Heart left ventricle (tissue), 16 donors: ENCODE measurements around the gene BCL2L13. TPM values are rescaled to one million over a fixed set of nuclear protein-coding genes. Genes with fewer than 3 reads are reported as not detected.

Experiments used
- ATAC-seq, 4 donors: fragments of 200-7000 bp; cut with Tn5 transposase; one replicate each; pipeline ENCODE4 v1.9.1; 2020 to 2022; ENCODE audit warnings: moderate library complexity in 4 of 4, mild to moderate bottlenecking in 3 of 4, moderate number of reproducible peaks in 1 of 4
- DNase-seq, 5 donors: peaks; one replicate each; pipeline ENCODE4 v3.0.0-alpha.2; 2020
- H3K27ac ChIP-seq, 12 donors: fragments of 200-600 bp; sonication (generic) in 4 of 12; one replicate each; pipeline versions ENCODE4 v1.5.0 to v1.8.0; 2016 to 2022; ENCODE audit warnings: mild to moderate bottlenecking in 2 of 12
- H3K27me3 ChIP-seq, 9 donors: fragments of 200-600 bp; sonication (generic) in 2 of 9; one replicate each; pipeline versions ENCODE4 v1.5.1 to v1.8.0; 2016 to 2022; ENCODE audit warnings: mild to moderate bottlenecking in 3 of 9
- H3K36me3 ChIP-seq, 9 donors: fragments of 200-600 bp; sonication (generic) in 2 of 9; one replicate each; pipeline versions ENCODE4 v1.5.0 to v1.8.0; 2018 to 2022; ENCODE audit warnings: mild to moderate bottlenecking in 2 of 9
- H3K4me1 ChIP-seq, 12 donors: fragments of 200-600 bp; sonication (generic) in 4 of 12; one replicate each; pipeline versions ENCODE4 v1.5.0 to v1.8.0; 2016 to 2022; ENCODE audit warnings: mild to moderate bottlenecking in 3 of 12
- H3K4me3 ChIP-seq, 12 donors: fragments of 200-600 bp; sonication (generic) in 4 of 12; one replicate each; pipeline versions ENCODE4 v1.5.0 to v1.8.0; 2017 to 2022; ENCODE audit warnings: mild to moderate bottlenecking in 9 of 12, moderate library complexity in 4 of 12
- H3K9me3 ChIP-seq, 12 donors: fragments of 200-600 bp; sonication (generic) in 4 of 12; one replicate each; pipeline versions ENCODE4 v1.5.0 to v1.8.0; 2016 to 2022; ENCODE audit warnings: mild to moderate bottlenecking in 1 of 12
- CTCF ChIP-seq, 12 donors: fragments of 200-600 bp; sonication (generic) in 4 of 12; IDR thresholded peaks; one replicate each; pipeline versions ENCODE4 v1.5.0 to v1.8.0; 2018 to 2022; ENCODE audit warnings: antibody characterized with exemption in 12 of 12, mild to moderate bottlenecking in 5 of 12
- POLR2A ChIP-seq, 2 donors: fragments of 450-650 bp; IDR thresholded peaks; one replicate each; pipeline ENCODE4 v1.6.1; 2017; ENCODE audit warnings: antibody characterized with exemption in 2 of 2, mild to moderate bottlenecking in 2 of 2, moderate library complexity in 2 of 2
- WGBS, 4 donors: extraction: QIAGEN DNeasy Blood & Tissue Kit in 2 of 4; methylation state at CpG; one replicate each; pipeline versions ENCODE4 v1.1.5 to v1.1.7; 2013 to 2018; 5-methylcytosine and 5-hydroxymethylcytosine counted together
- intact Hi-C, 10 donors: fragments of 100-400 bp; cut with DNase I; formaldehyde crosslinking; loops; one replicate each; pipeline versions ENCODE4 v1.11.1 to v1.14.2; 2022
- polyA plus RNA-seq, 2 donors: library from polyadenylated mRNA; stranded (reverse); fragments of 200-250 nt; gene quantifications; one replicate each; pipeline ENCODE4 v1.2.3, GENCODE V29; 2013
- total RNA-seq, 9 donors: library from RNA; depleted of rRNA in 2 of 9; stranded (reverse); fragments of >200 nt in 2 of 9; fragmentation: NEBNext Ultra II Directional in 3 of 9; extraction: Animal tissue kit (Norgen Biotek cat#: 25700) in 3 of 9; gene quantifications; one replicate each; pipeline versions ENCODE4 v1.1.0 to v1.2.4, GENCODE V29; 2016 to 2023
- donor health status: ischemic (EF 13 %, LVEDD 7.1; RV severe dilation, severe dysfunction).
- donor health status: healthy with polysubstance abuse.
- donor health status: DM: no; HTN: yes; CAD: no.
- donor health status: DM: no; HTN: no; CAD: no.
- donor health status: ischemic (EF 25% LVEDD 6.9; RV normal size, moderate dysfunction).
- donor health status: ischemic (EF 25% LVEDD 5.7; RV mildly dilated, moderate dysfunction).
- donor health status: healthy.
- donor health status: DM: yes; HTN: yes; CAD: no.
- donor health status: ischemic (EF 35%, LVEDD 5.7; RV mildly dilated, moderate dysfunction).
- donor health status: nonischemic (EF 11% LVEDD 7.7; RV severe dilation, severe dysfunction).
- donor health status: DM: yes; HTN: yes; CAD: no.
- donor health status: PGD.
- donor health status: ischemic (EF 29% LVEDD 5.4; RV normal size, mild dysfunction).
- donor health status: nonischemic (EF 23%, LVEDD 6.1; RV moderate dilation, normal function).

BCL2L13 gene
- total and polyA plus RNA-seq, 11 donors, result 46.3 to 187 (median 89.6) TPM

GRCh38 chr22:17748555-17749353, 110.2 kb downstream of the BCL2L13 start:
- Histone ChIP-seq H3K4me1 (peaks cover 0 to 8% (median 0%) of the 10 kb centered on the region in 12 donors), H3K36me3 (peaks cover 0 to 1% (median 0%) of the 10 kb centered on the region in 9 donors), H3K27me3 (no peaks in the 10 kb centered on the region), H3K27ac (no peak overlapping the region), H3K4me3 (peak overlapping the region in 4 of 12 donors; percentile 4 to 15 (median 8)), H3K9me3 (no peaks in the 10 kb centered on the region)
- intact Hi-C loops, result loop anchor here in 5 of 10 donors (10.0 kb wide), 4 partner anchors 46 to 326 kb away; partner anchors contain the start of gene PEX26 (in 3 of the 5)
- DNase-seq (peak in 1 of 5 donors; percentile 33), ATAC-seq (peak in 3 of 4 donors; percentile 36 to 44 (median 41))
- peak in 3 of 12 donors; percentile 14 to 34 (median 28) for TF ChIP-seq CTCF (IDR thresholded peaks at IDR 0.05)
- TF ChIP-seq POLR2A (IDR thresholded peaks at IDR 0.05), result no peak
- WGBS, 4 donors, result 71 to 83% (median 77%) methylated on average over 38 to 40 of the region's 40 CpGs

GRCh38 chr22:17749605-17750395, 111.2 kb downstream of the BCL2L13 start:
- peak in 1 of 5 donors; percentile 27 for DNase-seq
- no peak for ATAC-seq
- Histone ChIP-seq H3K36me3 (no peaks in the 10 kb centered on the region), H3K4me3 (no peak overlapping the region), H3K4me1 (peaks cover 0 to 5% (median 0%) of the 10 kb centered on the region in 12 donors), H3K9me3 (no peaks in the 10 kb centered on the region), H3K27ac (no peak overlapping the region), H3K27me3 (no peaks in the 10 kb centered on the region)
- intact Hi-C loops, result loop anchor here in 5 of 10 donors (10.0 kb wide), 4 partner anchors 45 to 325 kb away; partner anchors contain the start of gene PEX26 (in 3 of the 5)
- TF ChIP-seq CTCF (IDR thresholded peaks at IDR 0.05) (no peak), POLR2A (IDR thresholded peaks at IDR 0.05) (no peak)
- WGBS, 4 donors, result 90 to 93% (median 92%) methylated on average over 31 to 35 of the region's 35 CpGs

GRCh38 chr22:17751596-17751995, 113.0 kb downstream of the BCL2L13 start:
- no peak for ATAC-seq
- Histone ChIP-seq H3K4me3 (no peak overlapping the region), H3K36me3 (no peaks in the 10 kb centered on the region), H3K27ac (no peak overlapping the region), H3K27me3 (no peaks in the 10 kb centered on the region), H3K9me3 (no peaks in the 10 kb centered on the region), H3K4me1 (peaks cover 0 to 5% (median 0%) of the 10 kb centered on the region in 12 donors)
- 75 to 98% (median 86%) methylated on average over 6 of the region's 6 CpGs for WGBS, 4 donors
- intact Hi-C loops, result no loop called here
- DNase-seq, result no peak
- no peak for TF ChIP-seq POLR2A (IDR thresholded peaks at IDR 0.05)
- no peak for TF ChIP-seq CTCF (IDR thresholded peaks at IDR 0.05)
